ENCODE data around the gene FAM193A.

DNA sequence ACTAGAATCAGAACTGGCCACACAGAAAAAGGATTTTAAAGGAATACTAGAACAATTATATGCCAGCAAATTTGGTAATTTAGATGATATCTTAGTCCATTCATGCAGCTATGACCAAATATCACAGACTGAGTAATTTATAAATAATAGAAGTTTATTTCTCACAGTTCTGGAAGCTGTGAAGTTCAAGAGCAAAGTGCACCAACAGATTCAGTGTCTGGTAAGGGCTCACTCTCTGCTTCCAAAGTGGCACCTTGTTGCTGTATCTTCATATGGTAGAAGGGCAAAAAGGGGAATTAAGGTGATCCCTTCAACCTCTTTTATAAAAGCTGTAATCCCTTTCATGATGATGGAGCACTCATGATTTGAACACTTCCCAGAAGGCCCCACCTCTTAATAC lies 199.4 kb downstream of the FAM193A start:
- TF ChIP-seq, protein P1, sequence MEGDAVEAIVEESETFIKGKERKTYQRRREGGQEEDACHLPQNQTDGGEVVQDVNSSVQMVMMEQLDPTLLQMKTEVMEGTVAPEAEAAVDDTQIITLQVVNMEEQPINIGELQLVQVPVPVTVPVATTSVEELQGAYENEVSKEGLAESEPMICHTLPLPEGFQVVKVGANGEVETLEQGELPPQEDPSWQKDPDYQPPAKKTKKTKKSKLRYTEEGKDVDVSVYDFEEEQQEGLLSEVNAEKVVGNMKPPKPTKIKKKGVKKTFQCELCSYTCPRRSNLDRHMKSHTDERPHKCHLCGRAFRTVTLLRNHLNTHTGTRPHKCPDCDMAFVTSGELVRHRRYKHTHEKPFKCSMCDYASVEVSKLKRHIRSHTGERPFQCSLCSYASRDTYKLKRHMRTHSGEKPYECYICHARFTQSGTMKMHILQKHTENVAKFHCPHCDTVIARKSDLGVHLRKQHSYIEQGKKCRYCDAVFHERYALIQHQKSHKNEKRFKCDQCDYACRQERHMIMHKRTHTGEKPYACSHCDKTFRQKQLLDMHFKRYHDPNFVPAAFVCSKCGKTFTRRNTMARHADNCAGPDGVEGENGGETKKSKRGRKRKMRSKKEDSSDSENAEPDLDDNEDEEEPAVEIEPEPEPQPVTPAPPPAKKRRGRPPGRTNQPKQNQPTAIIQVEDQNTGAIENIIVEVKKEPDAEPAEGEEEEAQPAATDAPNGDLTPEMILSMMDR (conservative IDR thresholded peaks at IDR 0.05; ENCODE audit: low read depth, low read length) = no peak
- no peak for TF ChIP-seq EZH2 (IDR thresholded peaks at IDR 0.05; ENCODE audit: borderline replicate concordance, low read depth, low read length, poor library complexity, severe bottlenecking)
